ENCODE data around the gene APOBEC4.
"Not testable (repeated sequence)": the region's sequence is repeated elsewhere in the genome, so short reads cannot be mapped to it uniquely, and the experiment has no call there.

The APOBEC4 gene

DNA sequence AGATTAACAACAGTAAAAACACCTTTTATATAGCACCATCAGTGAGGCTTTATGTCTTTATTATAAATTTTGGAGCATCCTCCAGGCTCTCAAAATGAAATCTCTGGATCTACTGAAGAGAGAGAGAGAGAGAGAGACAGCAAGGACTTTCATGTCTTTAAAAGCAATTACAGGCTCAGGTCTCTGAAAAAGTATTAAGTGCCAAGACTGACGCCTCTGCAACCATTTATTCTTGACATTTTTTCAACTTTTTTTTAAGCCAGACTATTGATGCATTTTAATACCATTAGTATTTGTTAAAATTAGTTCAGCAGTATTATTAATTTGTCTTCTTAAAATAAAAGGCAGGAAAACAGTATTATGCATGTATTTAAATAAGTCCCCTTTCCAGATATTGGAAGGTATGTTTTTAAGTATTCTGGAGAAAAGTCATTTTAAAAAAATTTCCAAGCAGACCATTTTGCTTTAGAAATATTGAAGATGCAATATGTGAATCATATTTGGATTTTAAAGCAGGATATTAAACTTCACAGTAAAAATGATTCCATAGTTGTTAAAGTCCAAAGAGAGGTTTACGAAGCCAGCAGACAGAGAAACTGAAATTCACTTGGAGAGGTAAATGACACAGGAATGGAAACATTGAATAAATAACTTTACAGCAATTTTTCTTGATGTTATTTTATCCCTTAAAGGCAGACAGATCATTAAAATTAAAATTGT is 35.4 kb upstream of the APOBEC4 start:
- 96% methylated on average over 2 of the region's 2 CpGs for WGBS
- no peak overlapping the region for H3K9ac ChIP-seq (ENCODE audit: low read depth, low read length)
- H3K4me1 ChIP-seq (ENCODE audit: insufficient read depth, low read length) = no peaks in the 10 kb centered on the region
- no peak overlapping the region for H3K27ac ChIP-seq (ENCODE audit: low read depth, low read length)
- H3K4me3 ChIP-seq (ENCODE audit: low read length) = no peak overlapping the region
- H3K36me3 ChIP-seq (ENCODE audit: insufficient read depth, low read length) = no peaks in the 10 kb centered on the region
- H3K9me3 ChIP-seq (ENCODE audit: insufficient read depth, low read depth, low read length) = no peaks in the 10 kb centered on the region
- no peaks in the 10 kb centered on the region for H3K27me3 ChIP-seq (ENCODE audit: insufficient read depth, low read length)

DNA sequence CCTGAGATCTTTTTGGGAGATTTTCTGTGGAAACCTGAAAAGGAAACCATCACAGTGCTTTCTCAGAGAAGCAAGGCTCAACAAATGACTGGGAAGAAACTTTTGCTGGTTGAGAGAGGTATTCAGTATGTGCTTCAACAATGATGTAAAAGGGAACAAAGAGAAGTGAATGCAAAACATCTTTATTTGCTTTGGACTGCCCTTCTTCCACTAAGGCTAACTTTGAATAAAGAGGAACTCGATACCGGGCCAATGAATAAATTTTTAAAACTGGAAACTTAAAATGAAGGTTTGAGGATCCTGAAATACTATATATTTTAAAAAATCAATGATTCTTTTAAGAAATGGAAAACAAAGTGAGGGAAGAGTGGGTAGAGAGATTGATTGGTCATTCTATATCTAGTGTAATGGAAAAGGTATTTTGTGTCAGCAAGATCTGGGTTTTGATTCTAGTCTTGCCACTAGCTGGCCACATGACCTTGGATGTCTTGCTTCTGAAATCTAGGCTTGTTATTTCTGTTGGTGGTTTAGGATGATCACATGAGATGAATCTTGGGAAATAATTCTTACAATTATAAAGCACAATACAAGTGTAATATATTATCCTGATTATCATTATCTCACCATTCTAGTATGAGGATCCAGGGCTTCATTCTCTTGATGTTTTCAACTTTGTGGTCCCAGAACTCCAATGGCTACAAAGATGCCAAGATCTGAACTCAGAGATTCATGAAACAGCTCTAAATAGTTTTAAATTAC is 34.6 kb upstream of the APOBEC4 start:
- no CpG with 5 or more reads among the region's 2 CpGs for WGBS
- no peak overlapping the region for H3K4me3 ChIP-seq (ENCODE audit: low read length)
- no peaks in the 10 kb centered on the region for H3K27me3 ChIP-seq (ENCODE audit: insufficient read depth, low read length)
- no peaks in the 10 kb centered on the region for H3K9me3 ChIP-seq (ENCODE audit: insufficient read depth, low read depth, low read length)
- no peak overlapping the region for H3K27ac ChIP-seq (ENCODE audit: low read depth, low read length)
- no peak overlapping the region for H3K9ac ChIP-seq (ENCODE audit: low read depth, low read length)
- H3K4me1 ChIP-seq (ENCODE audit: insufficient read depth, low read length) = no peaks in the 10 kb centered on the region
- H3K36me3 ChIP-seq (ENCODE audit: insufficient read depth, low read length) = no peaks in the 10 kb centered on the region

GRCh38 chr1:183686229-183686628 is 33.1 kb upstream of the APOBEC4 start:
- Histone ChIP-seq H3K9me3 (ENCODE audit: insufficient read depth, low read depth, low read length) (no peaks in the 10 kb centered on the region), H3K36me3 (ENCODE audit: insufficient read depth, low read length) (no peaks in the 10 kb centered on the region), H3K4me1 (ENCODE audit: insufficient read depth, low read length) (no peaks in the 10 kb centered on the region), H3K9ac (ENCODE audit: low read depth, low read length) (no peak overlapping the region), H3K4me3 (ENCODE audit: low read length) (no peak overlapping the region), H3K27ac (ENCODE audit: low read depth, low read length) (no peak overlapping the region), H3K27me3 (ENCODE audit: insufficient read depth, low read length) (no peaks in the 10 kb centered on the region)

- Histone ChIP-seq H3K27ac (ENCODE audit: low read depth, low read length) (no peak overlapping the region), H3K9ac (ENCODE audit: low read depth, low read length) (no peak overlapping the region)
- 11% methylated on average over 2 of the region's 3 CpGs for WGBS
These were observed 32.1 kb upstream of the APOBEC4 start for GRCh38 chr1:183685112-183685713.

GRCh38 chr1:183679363-183679762 is 26.2 kb upstream of the APOBEC4 start:
- H3K9ac ChIP-seq (ENCODE audit: low read depth, low read length); H3K36me3 ChIP-seq (ENCODE audit: insufficient read depth, low read length): not testable (repeated sequence)
- 95% methylated on average over 2 of the region's 4 CpGs for WGBS

More at GRCh38 chr1:183685112-183685713, 32.1 kb upstream of the APOBEC4 start:
- Histone ChIP-seq H3K9me3 (ENCODE audit: insufficient read depth, low read depth, low read length) (no peaks in the 10 kb centered on the region), H3K36me3 (ENCODE audit: insufficient read depth, low read length) (no peaks in the 10 kb centered on the region), H3K4me3 (ENCODE audit: low read length) (no peak overlapping the region), H3K4me1 (ENCODE audit: insufficient read depth, low read length) (no peaks in the 10 kb centered on the region), H3K27me3 (ENCODE audit: insufficient read depth, low read length) (no peaks in the 10 kb centered on the region)

GRCh38 chr1:183678819-183679218 is 25.7 kb upstream of the APOBEC4 start:
- Histone ChIP-seq H3K36me3 (ENCODE audit: insufficient read depth, low read length) (no peaks in the 10 kb centered on the region), H3K4me1 (ENCODE audit: insufficient read depth, low read length) (no peaks in the 10 kb centered on the region), H3K27me3 (ENCODE audit: insufficient read depth, low read length) (no peaks in the 10 kb centered on the region), H3K9ac (ENCODE audit: low read depth, low read length) (no peak overlapping the region), H3K4me3 (ENCODE audit: low read length) (no peak overlapping the region), H3K9me3 (ENCODE audit: insufficient read depth, low read depth, low read length) (no peaks in the 10 kb centered on the region), H3K27ac (ENCODE audit: low read depth, low read length) (no peak overlapping the region)
- 98% methylated on average over 2 of the region's 3 CpGs for WGBS

More at GRCh38 chr1:183679363-183679762, 26.2 kb upstream of the APOBEC4 start:
- not testable (repeated sequence) for H3K27ac ChIP-seq (ENCODE audit: low read depth, low read length); H3K4me1 ChIP-seq (ENCODE audit: insufficient read depth, low read length); H3K4me3 ChIP-seq (ENCODE audit: low read length); H3K9me3 ChIP-seq (ENCODE audit: insufficient read depth, low read depth, low read length); H3K27me3 ChIP-seq (ENCODE audit: insufficient read depth, low read length)

DNA sequence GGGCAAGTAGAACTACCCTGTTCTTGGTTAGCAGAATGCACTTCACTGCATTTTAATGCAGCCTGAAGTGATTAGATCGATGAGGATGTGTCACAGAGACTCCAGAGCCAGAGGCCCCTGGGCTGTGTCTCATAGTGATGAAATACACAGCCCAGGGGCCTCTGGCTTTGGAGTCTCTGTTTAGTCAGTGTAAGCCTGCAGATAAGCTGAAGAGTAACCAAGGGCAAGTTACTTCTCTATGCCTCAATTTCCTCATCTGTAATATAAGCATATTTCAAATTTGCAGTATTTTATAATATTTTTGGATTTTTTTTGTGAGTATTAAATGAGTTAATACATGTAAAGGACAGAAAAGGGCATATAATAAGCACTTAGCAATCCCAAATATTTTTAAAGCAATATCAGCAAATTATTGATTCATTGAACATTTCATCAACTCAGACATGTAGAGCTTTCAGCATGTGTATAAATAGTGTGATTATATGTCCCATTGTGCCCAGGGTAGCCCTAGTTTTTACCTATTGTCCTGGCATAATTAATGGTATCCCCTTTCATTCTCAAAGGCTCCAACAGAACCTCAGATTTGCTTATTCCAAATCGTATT is 23.6 kb upstream of the APOBEC4 start:
- Histone ChIP-seq H3K4me1 (ENCODE audit: insufficient read depth, low read length) (no peaks in the 10 kb centered on the region), H3K9ac (ENCODE audit: low read depth, low read length) (no peak overlapping the region), H3K9me3 (ENCODE audit: insufficient read depth, low read depth, low read length) (no peaks in the 10 kb centered on the region), H3K27ac (ENCODE audit: low read depth, low read length) (no peak overlapping the region), H3K4me3 (ENCODE audit: low read length) (no peak overlapping the region), H3K36me3 (ENCODE audit: insufficient read depth, low read length) (no peaks in the 10 kb centered on the region), H3K27me3 (ENCODE audit: insufficient read depth, low read length) (no peaks in the 10 kb centered on the region)
- WGBS = 83% methylated on average over 2 of the region's 2 CpGs

DNA sequence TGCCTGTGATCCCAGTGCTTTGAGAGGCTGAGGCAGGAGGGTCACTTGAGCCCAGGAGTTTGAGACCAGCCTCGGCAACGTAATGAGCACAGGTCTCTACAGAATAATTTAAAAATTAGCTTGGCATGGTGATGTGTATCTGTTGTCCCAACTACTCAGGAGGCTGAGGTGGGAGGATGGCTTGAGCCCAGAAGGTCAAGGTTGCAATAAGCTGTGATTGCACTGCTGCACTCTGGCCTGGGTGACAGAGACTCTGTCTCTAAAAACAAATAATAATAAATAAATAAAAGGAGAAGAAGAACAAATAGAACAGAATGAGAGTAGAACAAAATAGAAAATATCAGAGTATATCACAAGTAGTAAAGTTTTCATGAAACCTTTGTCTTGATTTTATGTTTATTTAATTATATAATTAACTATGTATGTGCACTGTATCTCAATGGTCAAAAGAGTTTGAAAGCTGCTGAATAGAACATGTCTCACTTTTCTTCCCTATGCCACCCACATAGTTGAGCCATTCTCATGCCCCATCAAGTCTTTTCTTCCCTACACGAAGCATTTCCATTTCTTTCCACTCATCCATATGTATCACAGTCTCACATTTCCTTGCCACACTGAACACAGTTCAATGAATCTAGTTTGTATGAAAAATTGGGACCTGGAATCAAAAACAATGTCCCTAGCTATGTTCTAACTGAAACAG is 22.9 kb upstream of the APOBEC4 start:
- no peak overlapping the region for H3K27ac ChIP-seq (ENCODE audit: low read depth, low read length)
- H3K9me3 ChIP-seq (ENCODE audit: insufficient read depth, low read depth, low read length) = peaks cover 6% of the 10 kb centered on the region; the same call in 1 of the 2 replicates
- H3K27me3 ChIP-seq (ENCODE audit: insufficient read depth, low read length) = no peaks in the 10 kb centered on the region
- H3K4me3 ChIP-seq (ENCODE audit: low read length) = no peak overlapping the region
- no peaks in the 10 kb centered on the region for H3K36me3 ChIP-seq (ENCODE audit: insufficient read depth, low read length)
- no peak overlapping the region for H3K9ac ChIP-seq (ENCODE audit: low read depth, low read length)
- no peaks in the 10 kb centered on the region for H3K4me1 ChIP-seq (ENCODE audit: insufficient read depth, low read length)
- 92% methylated on average over 3 of the region's 3 CpGs for WGBS

GRCh38 chr1:183675381-183675780 is 22.3 kb upstream of the APOBEC4 start:
- H3K9me3 ChIP-seq (ENCODE audit: insufficient read depth, low read depth, low read length) = peaks cover 9% of the 10 kb centered on the region; the same call in 1 of the 2 replicates
- H3K36me3 ChIP-seq (ENCODE audit: insufficient read depth, low read length) = no peaks in the 10 kb centered on the region
- H3K4me3 ChIP-seq (ENCODE audit: low read length) = no peak overlapping the region
- H3K4me1 ChIP-seq (ENCODE audit: insufficient read depth, low read length) = no peaks in the 10 kb centered on the region
- H3K27me3 ChIP-seq (ENCODE audit: insufficient read depth, low read length) = no peaks in the 10 kb centered on the region
- H3K9ac ChIP-seq (ENCODE audit: low read depth, low read length) = no peak overlapping the region
- no peak overlapping the region for H3K27ac ChIP-seq (ENCODE audit: low read depth, low read length)

DNA sequence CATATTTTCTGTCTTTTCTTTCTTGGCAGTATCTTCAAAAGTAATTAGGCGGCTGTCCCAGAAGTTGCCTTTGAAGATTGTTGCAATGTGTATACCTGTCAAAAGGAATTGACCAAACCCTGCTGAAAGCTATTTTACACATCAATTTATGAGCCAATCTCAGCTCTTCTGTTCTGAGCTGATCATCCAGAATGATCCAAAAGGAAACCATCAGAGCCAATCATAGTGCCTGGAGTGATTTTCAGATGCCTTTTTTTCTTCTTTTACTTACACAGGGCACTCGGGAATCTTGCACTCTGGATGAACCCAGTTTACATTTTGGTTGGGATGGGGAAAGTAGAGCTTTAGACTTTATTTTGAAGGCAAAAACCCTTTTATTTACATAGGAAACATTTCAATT is 21.8 kb upstream of the APOBEC4 start:
- peaks cover 9% of the 10 kb centered on the region; the same call in 1 of the 2 replicates for H3K9me3 ChIP-seq (ENCODE audit: insufficient read depth, low read depth, low read length)
- no peaks in the 10 kb centered on the region for H3K36me3 ChIP-seq (ENCODE audit: insufficient read depth, low read length)
- H3K27ac ChIP-seq (ENCODE audit: low read depth, low read length) = no peak overlapping the region
- H3K4me3 ChIP-seq (ENCODE audit: low read length) = no peak overlapping the region
- H3K9ac ChIP-seq (ENCODE audit: low read depth, low read length) = no peak overlapping the region
- 88% methylated on average over 1 of the region's 2 CpGs for WGBS
- H3K27me3 ChIP-seq (ENCODE audit: insufficient read depth, low read length) = no peaks in the 10 kb centered on the region
- no peaks in the 10 kb centered on the region for H3K4me1 ChIP-seq (ENCODE audit: insufficient read depth, low read length)
